Activated T-cell treated with anti-CD3 and anti-CD28 coated beads for 24 hours (primary cell): ENCODE results near the gene TIGD2.

Experiments used
- DNase-seq: peaks from one replicate; pipeline ENCODE4 v3.0.0-alpha.2; 2020; ENCODE audit warnings: low read depth

The TIGD2 gene

GRCh38 chr4:89110986-89111832 is at the start of gene TIGD2:
TSS of gene TIGD2 (plus strand) at chr4:89111533. CDS start at chr4:89112975, 1,442 bp downstream.
- DNase-seq: peak; percentile 82

GRCh38 chr4:89064848-89065247 is 46.5 kb upstream of the TIGD2 start:
- no peak for DNase-seq

- DNase-seq: no peak
Measured at GRCh38 chr4:89067417-89067816, 43.9 kb upstream of the TIGD2 start.

GRCh38 chr4:89069481-89069880 is 41.9 kb upstream of the TIGD2 start:
- no peak for DNase-seq

GRCh38 chr4:89070041-89070440 is 41.3 kb upstream of the TIGD2 start:
- no peak for DNase-seq

GRCh38 chr4:89071311-89071710 is 40.0 kb upstream of the TIGD2 start:
- DNase-seq: no peak

GRCh38 chr4:89072921-89073320 is 38.4 kb upstream of the TIGD2 start:
- no peak for DNase-seq

DNA sequence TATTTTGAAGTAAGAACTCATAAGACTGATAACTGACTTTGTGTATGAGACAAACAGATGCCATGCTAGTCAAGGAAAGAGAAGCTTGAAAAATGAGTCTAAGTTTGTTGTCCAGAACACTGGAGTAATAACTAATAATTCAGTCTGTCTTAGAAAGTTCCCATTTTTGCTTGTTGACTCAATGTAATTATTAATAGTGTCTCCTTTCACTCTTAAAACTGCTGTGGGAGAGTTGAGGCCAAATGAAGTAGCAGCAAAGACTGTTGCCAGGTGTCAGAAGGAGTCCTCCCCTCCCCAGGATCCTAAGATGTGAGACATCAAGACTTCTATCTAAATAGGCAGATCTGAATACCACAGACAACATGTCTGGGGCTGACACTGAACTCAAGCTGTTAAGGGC is 33.6 kb upstream of the TIGD2 start:
- DNase-seq: no peak

GRCh38 chr4:89078300-89078699 is 33.0 kb upstream of the TIGD2 start:
- DNase-seq: no peak

DNA sequence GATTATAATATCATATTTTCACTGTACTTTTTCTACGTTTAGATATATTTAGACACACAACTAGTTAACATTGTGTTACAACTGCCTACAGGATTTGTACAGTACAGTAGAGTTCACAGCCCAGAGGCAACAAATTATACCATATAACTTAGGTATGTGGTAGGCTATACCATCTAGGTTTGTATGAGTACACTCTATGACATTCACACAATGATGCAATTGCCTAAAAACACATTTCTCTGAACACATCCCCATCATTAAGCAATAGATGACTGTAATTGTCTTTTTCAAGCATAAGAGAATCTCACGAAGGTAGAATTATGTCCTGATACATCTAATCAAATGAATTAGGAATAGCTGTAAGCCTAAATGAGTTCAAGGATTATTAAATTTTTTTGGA is 12.3 kb upstream of the TIGD2 start:
- DNase-seq: no peak

- no peak for DNase-seq
Measured at GRCh38 chr4:89099471-89099870, 11.9 kb upstream of the TIGD2 start.

GRCh38 chr4:89100853-89101252 is 10.5 kb upstream of the TIGD2 start:
- no peak for DNase-seq

DNA sequence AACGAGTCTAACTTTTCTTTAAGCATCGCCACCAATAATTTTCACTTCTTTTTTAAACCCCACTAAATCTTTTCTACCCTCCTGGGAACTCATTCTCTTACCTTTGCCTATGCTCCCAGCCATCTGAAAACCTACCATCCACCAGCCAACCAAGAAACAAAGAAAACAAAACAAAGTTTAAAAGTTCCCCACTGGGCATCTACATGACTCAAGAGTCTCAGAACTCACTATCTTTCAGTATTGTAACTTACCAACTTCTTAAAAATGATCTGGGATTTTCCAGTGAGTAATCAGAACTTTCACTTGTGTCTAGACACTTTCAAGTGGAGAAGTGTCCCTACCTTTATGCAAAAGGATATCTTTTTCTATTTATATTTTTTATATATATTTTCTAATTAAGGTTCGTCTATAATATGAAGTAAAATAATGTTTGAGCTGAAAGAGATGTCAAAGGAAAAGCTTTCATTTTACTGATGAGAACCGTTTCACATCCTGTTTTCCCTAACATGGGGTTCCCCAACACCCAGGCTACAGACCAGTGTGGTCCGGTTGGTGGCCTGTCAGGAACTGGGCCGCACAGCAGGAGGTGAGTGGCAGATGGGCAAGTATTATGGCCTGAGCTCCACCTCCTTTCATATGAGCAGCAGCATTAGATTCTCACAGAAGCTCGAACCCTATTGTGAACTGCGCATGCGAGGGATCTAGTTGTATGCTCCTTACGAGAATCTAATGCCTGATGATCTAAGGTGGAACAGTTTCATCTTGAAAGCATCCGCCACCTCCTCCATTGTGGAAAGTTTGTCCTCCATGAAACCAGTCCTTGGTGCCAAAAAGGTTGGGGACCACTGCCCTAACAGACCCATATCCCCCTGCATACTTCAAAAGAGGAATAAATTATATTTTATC is 9.8 kb upstream of the TIGD2 start:
- DNase-seq: no peak

DNA sequence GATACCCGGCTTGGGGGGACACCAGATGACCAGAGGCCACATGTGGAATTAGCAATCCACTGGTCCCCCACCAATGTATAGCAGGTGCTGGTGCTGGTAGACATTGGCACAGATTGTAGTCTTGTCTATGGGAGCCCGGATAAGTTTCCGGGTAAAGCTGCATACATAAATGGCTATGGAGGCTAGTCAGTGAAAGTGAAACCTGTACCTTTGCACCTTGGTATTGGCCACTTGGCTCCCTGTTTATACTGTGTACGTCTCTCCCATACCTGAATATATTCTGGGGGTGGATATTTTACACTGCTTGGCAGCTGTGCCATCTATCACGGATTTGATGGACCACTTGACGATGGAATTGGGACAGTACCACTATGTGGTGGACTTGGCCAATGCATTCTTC is 5.6 kb upstream of the TIGD2 start:
- DNase-seq: no peak

- no peak for DNase-seq
Measured at GRCh38 chr4:89108091-89108490, 3.2 kb upstream of the TIGD2 start.

DNA sequence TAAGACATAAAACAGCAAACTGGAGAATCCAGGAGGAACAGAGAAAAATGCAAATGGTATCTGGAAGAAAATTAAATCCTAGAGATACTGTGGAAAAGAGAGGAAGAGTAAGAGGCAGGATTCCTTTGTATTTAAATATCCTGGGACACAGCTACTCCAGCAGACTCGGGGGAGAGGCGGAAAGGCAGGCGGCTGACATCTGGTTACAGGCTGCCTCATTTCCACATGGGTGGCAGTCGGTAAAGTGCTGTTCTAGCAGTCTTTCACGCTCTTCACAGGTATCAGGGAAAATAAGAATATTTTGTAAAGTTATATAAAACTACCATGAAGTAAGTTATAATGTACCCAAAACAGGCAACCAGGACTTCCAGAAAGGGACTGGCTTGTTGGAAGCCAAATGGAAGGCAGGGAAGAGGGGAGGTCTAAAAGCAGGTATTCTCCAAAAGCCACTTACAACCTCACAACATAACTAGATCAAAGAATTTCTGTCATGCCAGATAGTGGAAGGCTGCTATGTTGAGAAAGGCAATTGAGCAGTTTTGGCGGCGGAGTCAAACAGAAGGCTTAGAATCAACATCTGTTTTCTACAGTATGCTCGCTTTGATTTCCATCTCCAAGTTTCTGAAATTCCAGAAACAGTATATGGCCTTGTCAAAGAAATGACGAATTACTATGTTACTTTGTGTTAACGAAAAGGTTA is 1.3 kb upstream of the TIGD2 start:
- DNase-seq: no peak

DNA sequence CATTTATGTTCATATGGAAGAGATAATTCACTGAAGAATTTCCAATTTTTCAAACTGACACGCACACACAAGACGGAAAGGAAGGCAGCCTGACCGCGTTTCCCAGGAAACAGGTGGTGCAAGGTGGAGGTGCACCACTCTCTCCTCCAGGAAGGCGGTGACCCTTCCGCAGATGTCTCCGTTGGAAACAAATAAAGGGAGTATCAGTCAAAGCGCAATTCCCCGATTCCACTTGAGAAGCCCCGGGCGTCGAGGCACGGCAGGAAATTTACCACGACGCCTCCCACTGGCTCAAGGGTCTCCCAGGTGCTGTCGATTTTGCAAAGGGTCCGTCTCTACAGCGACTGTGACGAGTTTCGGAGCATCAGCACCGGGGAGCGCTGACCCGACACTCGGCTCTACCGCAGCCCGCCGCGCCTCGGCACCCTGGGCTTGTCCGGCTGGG is 770 bp upstream of the TIGD2 start:
- DNase-seq: no peak

DNA sequence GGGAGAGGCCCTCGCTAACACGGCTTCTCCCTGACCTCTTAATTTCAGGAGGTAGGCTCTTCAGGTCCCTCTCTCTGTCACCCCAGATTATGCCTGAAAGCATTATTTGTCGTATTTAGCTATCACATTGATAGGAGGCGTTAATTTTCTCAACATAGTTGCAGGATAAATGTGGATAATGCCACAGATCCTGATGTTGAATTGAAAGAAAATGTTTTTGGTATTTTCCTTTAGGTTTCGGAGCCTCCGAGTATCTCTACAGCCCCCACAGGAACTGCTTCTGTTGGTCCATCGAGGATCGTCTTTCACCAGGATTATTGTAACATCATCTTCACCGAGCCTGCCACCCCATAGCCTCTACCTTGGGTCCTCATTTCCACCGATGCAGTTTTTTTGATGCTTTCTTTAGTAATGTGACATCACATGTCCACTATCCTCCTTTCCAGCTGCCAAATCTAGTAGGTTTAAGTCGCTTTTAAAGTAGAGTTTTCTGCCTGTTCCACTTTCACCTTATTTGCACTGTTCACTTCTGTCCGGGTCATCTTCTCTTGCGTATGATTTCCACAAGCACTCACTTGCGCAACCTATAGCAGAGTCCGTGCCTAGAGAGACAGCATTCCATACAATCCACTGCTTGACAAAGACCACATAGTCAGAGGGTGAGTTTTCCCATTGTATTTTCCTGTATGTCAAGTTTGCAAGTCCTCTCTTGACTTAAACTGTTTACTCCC is 665 bp downstream of the TIGD2 start:
- no peak for DNase-seq

DNA sequence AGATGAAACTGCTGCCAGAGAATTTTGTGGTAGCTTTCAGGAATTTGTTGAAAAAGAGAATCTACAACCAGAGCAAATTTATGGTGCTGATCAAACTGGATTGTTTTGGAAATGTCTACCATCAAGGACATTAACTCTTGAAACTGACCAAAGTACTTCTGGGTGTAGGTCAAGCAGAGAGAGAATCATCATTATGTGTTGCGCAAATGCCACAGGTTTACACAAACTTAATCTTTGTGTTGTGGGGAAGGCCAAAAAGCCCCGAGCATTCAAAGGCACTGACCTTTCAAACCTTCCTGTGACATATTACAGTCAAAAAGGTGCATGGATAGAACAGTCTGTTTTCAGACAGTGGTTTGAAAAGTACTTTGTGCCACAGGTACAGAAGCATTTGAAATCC is 2.1 kb downstream of the TIGD2 start:
- DNase-seq: no peak

DNA sequence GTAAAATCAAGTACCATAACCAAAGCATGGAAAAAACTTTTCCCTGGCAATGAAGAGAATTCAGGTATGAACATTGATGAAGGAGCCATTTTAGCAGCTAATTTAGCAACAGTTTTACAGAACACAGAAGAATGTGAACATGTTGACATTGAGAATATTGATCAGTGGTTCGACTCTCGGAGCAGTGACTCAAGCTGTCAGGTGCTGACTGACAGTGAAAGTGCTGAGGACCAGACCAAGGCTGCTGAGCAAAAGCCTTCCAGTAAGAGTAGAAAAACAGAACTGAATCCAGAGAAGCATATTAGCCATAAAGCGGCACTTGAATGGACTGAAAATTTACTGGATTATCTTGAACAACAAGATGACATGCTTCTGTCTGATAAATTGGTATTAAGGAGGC is 2.8 kb downstream of the TIGD2 start:
- DNase-seq: no peak

DNA sequence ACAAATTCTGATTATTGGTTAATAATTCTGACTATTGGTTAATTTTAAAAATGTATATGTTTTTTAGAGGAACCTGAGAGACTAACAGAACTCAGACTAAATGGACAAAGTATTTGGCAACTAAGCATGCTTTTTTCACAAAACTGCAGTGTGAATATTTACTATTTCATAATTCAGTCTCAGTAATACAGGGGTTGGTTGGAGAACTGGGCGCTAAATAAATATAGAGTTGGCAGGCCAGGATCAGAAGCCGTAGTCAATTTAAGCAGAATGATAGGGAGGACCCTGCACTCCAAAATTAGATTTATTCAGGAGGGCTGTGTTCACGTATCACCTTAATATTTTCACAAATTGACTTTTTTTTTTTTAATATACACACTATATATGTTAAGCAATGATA is 5.8 kb downstream of the TIGD2 start:
- no peak for DNase-seq

DNA sequence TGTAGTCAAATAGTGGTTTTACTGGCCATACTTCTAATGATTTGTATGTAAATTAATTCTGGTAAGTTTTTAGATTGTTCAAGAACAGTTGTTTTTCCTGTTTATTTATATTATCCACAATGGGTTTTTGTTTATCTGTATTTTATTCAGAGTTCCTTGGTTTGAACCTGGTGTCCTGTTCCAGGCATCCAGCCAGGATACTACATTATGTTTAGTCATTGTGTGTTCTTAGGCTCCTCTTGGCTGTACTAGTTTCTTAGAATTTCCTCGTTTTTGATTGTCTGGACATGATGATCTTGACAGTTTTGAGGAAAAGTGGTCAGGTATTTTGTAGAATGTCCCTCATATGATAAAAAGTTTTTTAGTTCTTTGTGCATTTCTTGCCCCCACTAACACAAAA is 7.8 kb downstream of the TIGD2 start:
- DNase-seq: no peak
